K562 (cell line): ENCODE data around the gene SMAD3. TPM values are rescaled to one million over a fixed set of nuclear protein-coding genes. Genes with fewer than 3 reads are reported as not detected.

Source experiments
- EWSR1 ChIP-seq: fragments of 450-650 bp; IDR thresholded peaks from 2 replicates; pipeline ENCODE4 v1.6.1; 2018; ENCODE audit warnings: borderline replicate concordance, mild to moderate bottlenecking, low read depth, moderate library complexity; ENCODE audit not compliant: partially characterized antibody
- GABPA ChIP-seq: fragments of 200-800 bp; sonication (Bioruptor generic); conservative IDR thresholded peaks from 2 replicates; pipeline ENCODE4 v1.6.1; 2016; ENCODE audit warnings: low read depth, missing genetic modification characterization, missing compliant biosample characterization
- NCOR1 ChIP-seq: fragments of 450-650 bp; IDR thresholded peaks from 2 replicates; pipeline ENCODE4 v1.6.1; 2016; ENCODE audit warnings: mild to moderate bottlenecking, moderate library complexity
- NFRKB ChIP-seq: fragments of 450-650 bp; IDR thresholded peaks from 2 replicates; pipeline ENCODE4 v1.6.1; 2016; ENCODE audit warnings: low read depth
- POLR2A ChIP-seq: fragments of 450-650 bp; conservative IDR thresholded peaks from 2 replicates; pipeline ENCODE4 v1.6.1; 2016
- RB1 ChIP-seq: fragments of 450-650 bp; IDR thresholded peaks from 2 replicates; pipeline ENCODE4 v1.6.1; 2017; ENCODE audit warnings: low read depth, mild to moderate bottlenecking
- TAF15 ChIP-seq: fragments of 200-400 bp; formaldehyde crosslinking; IDR thresholded peaks from 2 replicates; pipeline ENCODE4 v1.6.1; 2017; ENCODE audit warnings: mild to moderate bottlenecking, low read depth, low read length, moderate library complexity
- TCF7L2 ChIP-seq: fragments of 150-350 bp; IDR thresholded peaks from 2 replicates; pipeline ENCODE4 v1.6.1; 2016; ENCODE audit warnings: low read depth, mild to moderate bottlenecking, low read length, moderate library complexity
- ZNF140 ChIP-seq: fragments of 250-450 bp; sonication (Bioruptor Pico); IDR thresholded peaks from 2 replicates; pipeline ENCODE4 v1.8.0; 2021; ENCODE audit warnings: moderate library complexity, mild to moderate bottlenecking, inconsistent platforms
- ZNF224 ChIP-seq: sonication (generic); formaldehyde crosslinking; IDR thresholded peaks from 2 replicates; pipeline ENCODE4 v1.8.0; 2022; ENCODE audit warnings: mild to moderate bottlenecking, missing genetic modification reagents
- polyA plus RNA-seq, 8 experiments: library from polyadenylated mRNA; depleted of rRNA in 4 of 8; stranded (reverse) in 5 of 8; unstranded in 3 of 8; fragments of >200 nt; fragmentation: Nextera tagmentation in 2 of 8; fragmentation: Illumina TruSeq in 1 of 8; extraction: Ambion mirVana in 2 of 8; extraction: Trizol in 1 of 8; gene quantifications; 2 replicates each; pipeline versions ENCODE4 v1.2.1 to v1.2.3, GENCODE V29; 2011 to 2014; ENCODE audit warnings: inconsistent platforms in 1 of 8, missing spikeins in 1 of 8
- total RNA-seq, 7 experiments: library from RNA; depleted of rRNA in 6 of 7; stranded (reverse); fragments of >200 nt in 6 of 7; fragmentation: Illumina TruSeq in 2 of 7; extraction: Trizol in 2 of 7; gene quantifications; 2 replicates each; pipeline versions ENCODE4 v1.2.1 to v1.2.3, GENCODE V29; 2011 to 2021; ENCODE audit warnings: low replicate concordance in 1 of 7
- TF ChIP-seq, protein P1 (sequence below): sonication (generic); formaldehyde crosslinking; IDR thresholded peaks from 2 replicates; pipeline ENCODE4 v1.8.0; 2022; ENCODE audit warnings: missing genetic modification reagents, mild to moderate bottlenecking, moderate library complexity, borderline replicate concordance
- TF ChIP-seq, protein P2 (sequence below): sonication (generic); formaldehyde crosslinking; IDR thresholded peaks from 2 replicates; pipeline ENCODE4 v1.8.0; 2022; ENCODE audit warnings: missing genetic modification reagents, mild to moderate bottlenecking, borderline replicate concordance
- TF ChIP-seq, protein P3 (sequence below): fragments of 250-450 bp; sonication (Bioruptor Pico); IDR thresholded peaks from 2 replicates; pipeline ENCODE4 v1.5.1; 2021; ENCODE audit warnings: mild to moderate bottlenecking
- TF ChIP-seq, protein P4 (sequence below): fragments of 450-650 bp; conservative IDR thresholded peaks from 2 replicates; pipeline ENCODE4 v1.6.1; 2016; ENCODE audit warnings: missing genetic modification characterization, low read depth, mild to moderate bottlenecking, control low read depth, missing compliant biosample characterization
- TF ChIP-seq, protein P5 (sequence below): IDR thresholded peaks from 2 replicates; pipeline ENCODE4 v1.6.1; 2011; ENCODE audit warnings: borderline replicate concordance, low read depth, mild to moderate bottlenecking, moderate library complexity, low read length; ENCODE audit not compliant: insufficient read depth, poor library complexity, severe bottlenecking
- TF ChIP-seq, protein P6 (sequence below): sonication (generic); formaldehyde crosslinking; IDR thresholded peaks from 2 replicates; pipeline ENCODE4 v1.8.0; 2023; ENCODE audit warnings: mild to moderate bottlenecking, missing genetic modification reagents

SMAD3 gene
- total and polyA plus RNA-seq, 9 of the 15 experiments (the other 6 are each of a cell fraction or from before 2014, with no cell fraction given), result 4.3 to 39.2 (median 11.1) TPM

DNA sequence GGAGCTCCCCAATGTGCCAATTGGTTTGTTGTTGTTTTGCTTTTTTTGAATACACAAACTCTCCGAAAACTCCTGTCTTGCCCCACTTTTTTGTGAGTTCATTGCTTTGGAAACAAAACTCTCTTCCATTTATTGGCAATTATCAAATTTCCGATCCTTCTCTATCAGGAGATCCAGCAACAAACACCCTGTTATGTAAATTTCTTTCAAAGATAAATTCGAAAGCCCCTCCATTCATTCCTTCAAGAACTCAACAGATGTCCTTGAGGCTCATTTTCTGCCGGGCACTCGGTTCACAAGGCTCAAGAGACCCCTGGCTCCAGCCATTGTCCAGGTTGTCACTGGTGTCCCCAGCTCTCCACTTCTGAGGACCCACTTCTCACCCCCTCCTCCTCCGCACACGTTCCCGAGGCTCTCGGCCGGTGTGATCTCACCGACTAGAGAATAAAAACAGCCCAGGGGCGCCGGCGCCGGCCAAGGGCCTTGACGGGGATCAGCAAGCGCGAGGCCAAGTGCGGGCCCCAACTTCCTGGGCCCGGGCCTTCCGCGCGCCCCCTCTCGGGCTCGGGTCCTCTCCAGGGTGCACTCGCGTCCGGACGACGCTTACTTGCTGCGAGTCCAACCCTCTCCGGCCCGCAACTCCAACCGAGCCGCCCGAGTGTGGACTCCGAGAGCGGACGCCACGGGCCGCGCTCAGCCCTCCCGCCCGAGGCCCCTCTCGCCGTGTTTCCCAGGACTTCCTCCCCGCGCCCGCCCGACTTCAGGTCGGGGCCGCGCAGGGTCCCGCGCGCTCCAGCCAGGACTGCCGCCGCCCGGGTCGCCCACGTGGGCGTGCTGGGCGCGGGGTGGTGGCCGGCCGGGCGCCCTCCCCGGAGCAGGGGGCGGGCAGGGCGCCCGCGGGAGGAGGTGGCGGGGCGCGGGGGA is 533 bp upstream of the SMAD3 start (continued):
- TF ChIP-seq, protein P1, sequence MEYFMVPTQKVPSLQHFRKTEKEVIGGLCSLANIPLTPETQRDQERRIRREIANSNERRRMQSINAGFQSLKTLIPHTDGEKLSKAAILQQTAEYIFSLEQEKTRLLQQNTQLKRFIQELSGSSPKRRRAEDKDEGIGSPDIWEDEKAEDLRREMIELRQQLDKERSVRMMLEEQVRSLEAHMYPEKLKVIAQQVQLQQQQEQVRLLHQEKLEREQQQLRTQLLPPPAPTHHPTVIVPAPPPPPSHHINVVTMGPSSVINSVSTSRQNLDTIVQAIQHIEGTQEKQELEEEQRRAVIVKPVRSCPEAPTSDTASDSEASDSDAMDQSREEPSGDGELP, result peak; percentile 43; the same call in 1 of the 2 replicates
- TF ChIP-seq TCF7L2, result no peak
- peak; percentile 73; the same call in 1 of the 2 replicates for TF ChIP-seq NFRKB
- TF ChIP-seq POLR2A, result peak; percentile 37; the same call in 1 of the 2 replicates
- peak; percentile 36; the same call in 1 of the 2 replicates for TF ChIP-seq GABPA
- TF ChIP-seq, protein P2, sequence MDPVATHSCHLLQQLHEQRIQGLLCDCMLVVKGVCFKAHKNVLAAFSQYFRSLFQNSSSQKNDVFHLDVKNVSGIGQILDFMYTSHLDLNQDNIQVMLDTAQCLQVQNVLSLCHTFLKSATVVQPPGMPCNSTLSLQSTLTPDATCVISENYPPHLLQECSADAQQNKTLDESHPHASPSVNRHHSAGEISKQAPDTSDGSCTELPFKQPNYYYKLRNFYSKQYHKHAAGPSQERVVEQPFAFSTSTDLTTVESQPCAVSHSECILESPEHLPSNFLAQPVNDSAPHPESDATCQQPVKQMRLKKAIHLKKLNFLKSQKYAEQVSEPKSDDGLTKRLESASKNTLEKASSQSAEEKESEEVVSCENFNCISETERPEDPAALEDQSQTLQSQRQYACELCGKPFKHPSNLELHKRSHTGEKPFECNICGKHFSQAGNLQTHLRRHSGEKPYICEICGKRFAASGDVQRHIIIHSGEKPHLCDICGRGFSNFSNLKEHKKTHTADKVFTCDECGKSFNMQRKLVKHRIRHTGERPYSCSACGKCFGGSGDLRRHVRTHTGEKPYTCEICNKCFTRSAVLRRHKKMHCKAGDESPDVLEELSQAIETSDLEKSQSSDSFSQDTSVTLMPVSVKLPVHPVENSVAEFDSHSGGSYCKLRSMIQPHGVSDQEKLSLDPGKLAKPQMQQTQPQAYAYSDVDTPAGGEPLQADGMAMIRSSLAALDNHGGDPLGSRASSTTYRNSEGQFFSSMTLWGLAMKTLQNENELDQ, result peak; percentile 33; the same call in 1 of the 2 replicates
- TF ChIP-seq NCOR1, result 0 out of 2 replicates have a peak, but pooled peaks have one; percentile 7
- no peak for TF ChIP-seq ZNF140 (CRISPR knock-in tag)
- no peak for TF ChIP-seq EWSR1
- TF ChIP-seq, protein P3, sequence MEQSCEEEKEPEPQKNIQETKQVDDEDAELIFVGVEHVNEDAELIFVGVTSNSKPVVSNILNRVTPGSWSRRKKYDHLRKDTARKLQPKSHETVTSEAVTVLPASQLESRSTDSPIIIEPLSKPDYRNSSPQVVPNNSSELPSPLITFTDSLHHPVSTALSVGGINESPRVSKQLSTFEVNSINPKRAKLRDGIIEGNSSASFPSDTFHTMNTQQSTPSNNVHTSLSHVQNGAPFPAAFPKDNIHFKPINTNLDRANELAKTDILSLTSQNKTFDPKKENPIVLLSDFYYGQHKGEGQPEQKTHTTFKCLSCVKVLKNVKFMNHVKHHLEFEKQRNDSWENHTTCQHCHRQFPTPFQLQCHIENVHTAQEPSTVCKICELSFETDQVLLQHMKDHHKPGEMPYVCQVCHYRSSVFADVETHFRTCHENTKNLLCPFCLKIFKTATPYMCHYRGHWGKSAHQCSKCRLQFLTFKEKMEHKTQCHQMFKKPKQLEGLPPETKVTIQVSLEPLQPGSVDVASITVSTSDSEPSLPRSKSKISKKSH (CRISPR knock-in tag), result no peak
- TF ChIP-seq, protein P4, sequence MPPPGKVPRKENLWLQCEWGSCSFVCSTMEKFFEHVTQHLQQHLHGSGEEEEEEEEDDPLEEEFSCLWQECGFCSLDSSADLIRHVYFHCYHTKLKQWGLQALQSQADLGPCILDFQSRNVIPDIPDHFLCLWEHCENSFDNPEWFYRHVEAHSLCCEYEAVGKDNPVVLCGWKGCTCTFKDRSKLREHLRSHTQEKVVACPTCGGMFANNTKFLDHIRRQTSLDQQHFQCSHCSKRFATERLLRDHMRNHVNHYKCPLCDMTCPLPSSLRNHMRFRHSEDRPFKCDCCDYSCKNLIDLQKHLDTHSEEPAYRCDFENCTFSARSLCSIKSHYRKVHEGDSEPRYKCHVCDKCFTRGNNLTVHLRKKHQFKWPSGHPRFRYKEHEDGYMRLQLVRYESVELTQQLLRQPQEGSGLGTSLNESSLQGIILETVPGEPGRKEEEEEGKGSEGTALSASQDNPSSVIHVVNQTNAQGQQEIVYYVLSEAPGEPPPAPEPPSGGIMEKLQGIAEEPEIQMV (tag), result no peak
- TF ChIP-seq, protein P5, sequence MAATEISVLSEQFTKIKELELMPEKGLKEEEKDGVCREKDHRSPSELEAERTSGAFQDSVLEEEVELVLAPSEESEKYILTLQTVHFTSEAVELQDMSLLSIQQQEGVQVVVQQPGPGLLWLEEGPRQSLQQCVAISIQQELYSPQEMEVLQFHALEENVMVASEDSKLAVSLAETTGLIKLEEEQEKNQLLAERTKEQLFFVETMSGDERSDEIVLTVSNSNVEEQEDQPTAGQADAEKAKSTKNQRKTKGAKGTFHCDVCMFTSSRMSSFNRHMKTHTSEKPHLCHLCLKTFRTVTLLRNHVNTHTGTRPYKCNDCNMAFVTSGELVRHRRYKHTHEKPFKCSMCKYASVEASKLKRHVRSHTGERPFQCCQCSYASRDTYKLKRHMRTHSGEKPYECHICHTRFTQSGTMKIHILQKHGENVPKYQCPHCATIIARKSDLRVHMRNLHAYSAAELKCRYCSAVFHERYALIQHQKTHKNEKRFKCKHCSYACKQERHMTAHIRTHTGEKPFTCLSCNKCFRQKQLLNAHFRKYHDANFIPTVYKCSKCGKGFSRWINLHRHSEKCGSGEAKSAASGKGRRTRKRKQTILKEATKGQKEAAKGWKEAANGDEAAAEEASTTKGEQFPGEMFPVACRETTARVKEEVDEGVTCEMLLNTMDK, result peak; percentile 23
- TF ChIP-seq TAF15, result no peak
- TF ChIP-seq, protein P6, sequence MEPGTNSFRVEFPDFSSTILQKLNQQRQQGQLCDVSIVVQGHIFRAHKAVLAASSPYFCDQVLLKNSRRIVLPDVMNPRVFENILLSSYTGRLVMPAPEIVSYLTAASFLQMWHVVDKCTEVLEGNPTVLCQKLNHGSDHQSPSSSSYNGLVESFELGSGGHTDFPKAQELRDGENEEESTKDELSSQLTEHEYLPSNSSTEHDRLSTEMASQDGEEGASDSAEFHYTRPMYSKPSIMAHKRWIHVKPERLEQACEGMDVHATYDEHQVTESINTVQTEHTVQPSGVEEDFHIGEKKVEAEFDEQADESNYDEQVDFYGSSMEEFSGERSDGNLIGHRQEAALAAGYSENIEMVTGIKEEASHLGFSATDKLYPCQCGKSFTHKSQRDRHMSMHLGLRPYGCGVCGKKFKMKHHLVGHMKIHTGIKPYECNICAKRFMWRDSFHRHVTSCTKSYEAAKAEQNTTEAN (CRISPR knock-in tag), result no peak
- peak; percentile 66 for TF ChIP-seq RB1
- no peak for TF ChIP-seq ZNF224 (CRISPR knock-in tag)
